SK-N-SH treated with all-trans-retinoic acid at 6 μM for 48 hours (cell line): ENCODE results near the gene ACIN1.
A peak's percentile ranks its signal among the peaks of the same experiment; 100 is the strongest.

Experiments
- ATAC-seq: fragments of 200-7000 bp; cut with Tn5 transposase; 3 replicates; pipeline ENCODE4 v1.9.1; 2020; ENCODE audit warnings: mild to moderate bottlenecking, moderate library complexity
- ARNTL ChIP-seq: fragments of 450-650 bp; formaldehyde crosslinking; IDR thresholded peaks from 2 replicates; pipeline ENCODE4 v1.5.0; 2020; ENCODE audit warnings: low read depth, mild to moderate bottlenecking, moderate library complexity, borderline replicate concordance
- BACH2 ChIP-seq: fragments of 250-450 bp; sonication (Bioruptor Pico); IDR thresholded peaks from 2 replicates; pipeline ENCODE4 v1.9.0; 2021; ENCODE audit warnings: mild to moderate bottlenecking, borderline replicate concordance
- CSDC2 ChIP-seq: fragments of 250-450 bp; sonication (Bioruptor Pico); IDR thresholded peaks from 2 replicates; pipeline ENCODE4 v1.5.0; 2020; ENCODE audit warnings: mild to moderate bottlenecking, moderate library complexity
- CSRNP3 ChIP-seq: fragments of 250-450 bp; sonication (Bioruptor Pico); IDR thresholded peaks from 2 replicates; pipeline ENCODE4 v1.5.1; 2021; ENCODE audit warnings: mild to moderate bottlenecking, moderate library complexity
- ESRRG ChIP-seq: fragments of 250-450 bp; sonication (Bioruptor Pico); IDR thresholded peaks from 2 replicates; pipeline ENCODE4 v1.6.1; 2021; ENCODE audit warnings: mild to moderate bottlenecking
- GLIS3 ChIP-seq: fragments of 250-450 bp; sonication (Bioruptor Pico); IDR thresholded peaks from 2 replicates; pipeline ENCODE4 v1.5.0; 2020; ENCODE audit warnings: mild to moderate bottlenecking, moderate library complexity
- ISL1 ChIP-seq: fragments of 250-450 bp; sonication (Bioruptor Pico); IDR thresholded peaks from 2 replicates; pipeline ENCODE4 v2.1.2; 2022; ENCODE audit warnings: mild to moderate bottlenecking, moderate library complexity
- OSR1 ChIP-seq: fragments of 250-450 bp; sonication (Bioruptor Pico); IDR thresholded peaks from 2 replicates; pipeline ENCODE4 v1.8.0; 2022; ENCODE audit warnings: moderate library complexity, mild to moderate bottlenecking, inconsistent platforms
- PPARA ChIP-seq: fragments of 250-450 bp; sonication (Bioruptor Pico); IDR thresholded peaks from 2 replicates; pipeline ENCODE4 v1.5.0; 2020; ENCODE audit warnings: mild to moderate bottlenecking, borderline replicate concordance
- RARB ChIP-seq: fragments of 250-450 bp; sonication (Bioruptor Pico); IDR thresholded peaks from 2 replicates; pipeline ENCODE4 v1.8.0; 2021; ENCODE audit warnings: mild to moderate bottlenecking, moderate library complexity
- SNAI2 ChIP-seq: fragments of 250-450 bp; sonication (Bioruptor Pico); IDR thresholded peaks from 2 replicates; pipeline ENCODE4 v1.5.0; 2020; ENCODE audit warnings: mild to moderate bottlenecking, moderate library complexity
- TCF4 ChIP-seq: fragments of 250-450 bp; sonication (Bioruptor Pico); IDR thresholded peaks from 2 replicates; pipeline ENCODE4 v1.8.0; 2021; ENCODE audit warnings: mild to moderate bottlenecking, moderate library complexity, borderline replicate concordance
- TOX ChIP-seq: fragments of 250-450 bp; sonication (Bioruptor Pico); IDR thresholded peaks from 2 replicates; pipeline ENCODE4 v1.8.0; 2021; ENCODE audit warnings: mild to moderate bottlenecking, moderate library complexity, borderline replicate concordance
- TSHZ2 ChIP-seq: fragments of 250-450 bp; sonication (Bioruptor Pico); IDR thresholded peaks from 2 replicates; pipeline ENCODE4 v1.5.0; 2020; ENCODE audit warnings: mild to moderate bottlenecking, moderate library complexity
- ZC3H10 ChIP-seq: fragments of 250-450 bp; sonication (Bioruptor Pico); IDR thresholded peaks from 2 replicates; pipeline ENCODE4 v1.5.1; 2021; ENCODE audit warnings: mild to moderate bottlenecking, moderate library complexity
- ZFP3 ChIP-seq: fragments of 250-450 bp; sonication (Bioruptor Pico); IDR thresholded peaks from 2 replicates; pipeline ENCODE4 v1.5.0; 2020; ENCODE audit warnings: mild to moderate bottlenecking, moderate library complexity
- ZNF565 ChIP-seq: fragments of 450-650 bp; formaldehyde crosslinking; conservative IDR thresholded peaks from 2 replicates; pipeline ENCODE4 v1.5.0; 2020; ENCODE audit warnings: low read depth, mild to moderate bottlenecking, moderate library complexity
- ZNF70 ChIP-seq: fragments of 450-650 bp; formaldehyde crosslinking; IDR thresholded peaks from 2 replicates; pipeline ENCODE4 v1.5.0; 2020; ENCODE audit warnings: mild to moderate bottlenecking, moderate library complexity
- ZNF8 ChIP-seq: fragments of 450-650 bp; formaldehyde crosslinking; IDR thresholded peaks from 2 replicates; pipeline ENCODE4 v1.5.0; 2020; ENCODE audit warnings: mild to moderate bottlenecking, moderate library complexity
- TF ChIP-seq, protein P1 (sequence below): fragments of 250-450 bp; sonication (Bioruptor Pico); IDR thresholded peaks from 2 replicates; pipeline ENCODE4 v1.5.1; 2020; ENCODE audit warnings: low read depth, mild to moderate bottlenecking, moderate library complexity
- TF ChIP-seq, protein P2 (sequence below): fragments of 250-450 bp; sonication (Bioruptor Pico); IDR thresholded peaks from 2 replicates; pipeline ENCODE4 v1.8.0; 2021; ENCODE audit warnings: low read depth, mild to moderate bottlenecking, moderate library complexity, borderline replicate concordance

ACIN1 gene

DNA sequence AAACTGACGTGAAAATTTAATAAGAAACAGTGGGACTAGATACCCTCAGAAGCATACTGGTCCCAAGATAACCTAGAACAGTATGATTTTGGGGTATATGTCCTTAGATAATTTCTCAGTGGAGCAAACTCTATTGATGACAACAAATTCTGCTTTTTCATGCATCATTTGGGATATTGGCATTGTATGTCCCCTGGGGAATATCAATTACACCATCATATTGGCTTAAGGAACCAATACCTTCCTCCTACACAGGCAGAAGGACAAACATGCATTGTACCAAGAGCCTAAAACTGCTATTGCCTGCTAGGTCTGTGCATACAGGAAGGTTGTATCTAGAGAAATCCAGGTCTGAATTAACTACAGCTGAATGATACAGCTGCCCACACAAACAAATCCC, 20.0 kb downstream of the ACIN1 start:
- TF ChIP-seq ZC3H10 (CRISPR knock-in tag) = no peak
- no peak for TF ChIP-seq ISL1
- no peak for TF ChIP-seq SNAI2
- TF ChIP-seq ESRRG (CRISPR knock-in tag) = no peak
- TF ChIP-seq, protein P1, sequence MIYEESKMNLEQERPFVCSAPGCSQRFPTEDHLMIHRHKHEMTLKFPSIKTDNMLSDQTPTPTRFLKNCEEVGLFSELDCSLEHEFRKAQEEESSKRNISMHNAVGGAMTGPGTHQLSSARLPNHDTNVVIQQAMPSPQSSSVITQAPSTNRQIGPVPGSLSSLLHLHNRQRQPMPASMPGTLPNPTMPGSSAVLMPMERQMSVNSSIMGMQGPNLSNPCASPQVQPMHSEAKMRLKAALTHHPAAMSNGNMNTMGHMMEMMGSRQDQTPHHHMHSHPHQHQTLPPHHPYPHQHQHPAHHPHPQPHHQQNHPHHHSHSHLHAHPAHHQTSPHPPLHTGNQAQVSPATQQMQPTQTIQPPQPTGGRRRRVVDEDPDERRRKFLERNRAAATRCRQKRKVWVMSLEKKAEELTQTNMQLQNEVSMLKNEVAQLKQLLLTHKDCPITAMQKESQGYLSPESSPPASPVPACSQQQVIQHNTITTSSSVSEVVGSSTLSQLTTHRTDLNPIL (CRISPR knock-in tag) = no peak
- TF ChIP-seq ARNTL (CRISPR knock-in tag) = no peak
- TF ChIP-seq TOX (CRISPR knock-in tag) = no peak
- TF ChIP-seq ZNF565 (CRISPR knock-in tag) = no peak
- TF ChIP-seq TCF4 = no peak
- no peak for TF ChIP-seq CSDC2
- ATAC-seq = no peak

DNA sequence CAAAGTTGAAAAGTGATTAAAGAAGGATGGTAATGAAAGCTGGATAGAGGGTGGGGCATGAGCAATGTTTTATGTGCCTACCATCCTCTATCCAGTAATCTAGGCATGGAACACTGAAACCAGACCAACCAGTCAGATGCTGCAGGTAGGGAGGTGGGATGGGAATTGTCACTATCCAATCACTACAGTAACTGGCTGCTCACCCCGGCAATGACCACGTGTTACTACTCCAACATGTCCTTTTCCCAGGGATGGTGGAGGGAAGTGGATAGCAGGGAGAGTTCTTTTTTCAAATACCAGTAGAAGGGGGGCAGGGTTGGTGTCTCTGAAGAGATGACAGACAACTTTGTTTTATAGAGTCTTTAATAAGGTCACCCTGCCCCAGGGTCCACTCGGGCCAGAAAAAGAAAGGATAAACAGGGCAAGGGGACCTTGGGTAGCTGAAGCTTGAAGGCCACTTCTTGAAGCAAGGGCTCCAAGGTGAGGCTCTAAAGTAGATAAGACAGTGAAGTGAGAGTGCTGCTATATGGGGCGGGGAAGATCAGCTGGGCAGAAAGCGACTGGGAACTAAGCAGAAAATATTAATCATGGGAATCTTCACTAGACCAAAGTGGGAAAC, 22.9 kb downstream of the ACIN1 start:
- TF ChIP-seq ARNTL (CRISPR knock-in tag) = no peak
- no peak for TF ChIP-seq BACH2 (CRISPR knock-in tag)
- TF ChIP-seq, protein P2, sequence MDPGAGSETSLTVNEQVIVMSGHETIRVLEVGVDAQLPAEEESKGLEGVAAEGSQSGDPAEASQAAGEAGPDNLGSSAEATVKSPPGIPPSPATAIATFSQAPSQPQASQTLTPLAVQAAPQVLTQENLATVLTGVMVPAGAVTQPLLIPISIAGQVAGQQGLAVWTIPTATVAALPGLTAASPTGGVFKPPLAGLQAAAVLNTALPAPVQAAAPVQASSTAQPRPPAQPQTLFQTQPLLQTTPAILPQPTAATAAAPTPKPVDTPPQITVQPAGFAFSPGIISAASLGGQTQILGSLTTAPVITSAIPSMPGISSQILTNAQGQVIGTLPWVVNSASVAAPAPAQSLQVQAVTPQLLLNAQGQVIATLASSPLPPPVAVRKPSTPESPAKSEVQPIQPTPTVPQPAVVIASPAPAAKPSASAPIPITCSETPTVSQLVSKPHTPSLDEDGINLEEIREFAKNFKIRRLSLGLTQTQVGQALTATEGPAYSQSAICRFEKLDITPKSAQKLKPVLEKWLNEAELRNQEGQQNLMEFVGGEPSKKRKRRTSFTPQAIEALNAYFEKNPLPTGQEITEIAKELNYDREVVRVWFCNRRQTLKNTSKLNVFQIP (CRISPR knock-in tag) = no peak
- no peak for TF ChIP-seq ZFP3

DNA sequence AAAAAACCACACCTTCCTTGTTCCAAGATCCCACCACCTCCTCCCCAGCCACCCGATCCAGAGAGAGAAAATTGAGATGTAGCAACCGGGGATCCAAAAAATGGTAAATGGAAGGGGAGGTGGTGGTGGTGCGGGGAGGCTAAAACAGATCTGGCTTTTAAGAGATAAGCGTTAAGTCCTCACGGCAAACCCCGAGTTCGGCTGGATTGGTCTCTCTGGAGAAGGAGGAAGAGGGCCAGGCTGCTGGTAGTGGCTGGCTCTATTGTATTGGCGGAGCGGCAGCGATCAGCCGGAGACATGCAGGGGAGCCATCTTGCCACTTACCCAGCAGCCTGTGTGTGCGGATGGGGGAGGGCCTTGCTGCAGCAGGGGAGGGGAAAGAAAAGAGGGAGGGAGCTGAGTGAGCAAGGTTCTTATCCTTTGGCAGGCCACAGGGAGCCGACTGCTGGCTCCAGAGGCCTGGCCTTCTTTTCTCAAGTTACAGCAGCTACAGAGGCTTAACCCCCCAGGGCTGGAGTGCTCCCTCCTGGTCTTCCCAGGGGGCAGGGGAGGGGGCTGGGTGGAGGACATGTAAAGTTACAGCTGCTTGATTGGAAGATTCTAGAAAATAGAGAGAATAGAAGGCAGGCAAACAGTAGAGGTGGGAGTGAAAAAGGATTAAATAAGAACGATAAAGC, 23.6 kb downstream of the ACIN1 start:
- ATAC-seq = peak; percentile 96
- TF ChIP-seq CSRNP3 (CRISPR knock-in tag) (no peak), ZNF565 (CRISPR knock-in tag) (peak; percentile 78)
- TF ChIP-seq, protein P2 (CRISPR knock-in tag) = no peak

More for the DNA sequence above, 22.9 kb downstream of the ACIN1 start:
- peak; percentile 10 for ATAC-seq

GRCh38 chr14:23070262-23071129, 24.4 kb downstream of the ACIN1 start:
- TF ChIP-seq ZNF565 (CRISPR knock-in tag) (no peak), PPARA (CRISPR knock-in tag) (no peak), CSDC2 (no peak), OSR1 (CRISPR knock-in tag) (no peak), TCF4 (no peak), ISL1 (no peak), TOX (CRISPR knock-in tag) (no peak), ZNF8 (CRISPR knock-in tag) (no peak), ZNF70 (CRISPR knock-in tag) (no peak), GLIS3 (no peak), ZC3H10 (CRISPR knock-in tag) (no peak), ARNTL (CRISPR knock-in tag) (no peak), ESRRG (CRISPR knock-in tag) (no peak), TSHZ2 (CRISPR knock-in tag) (no peak), RARB (no peak), SNAI2 (no peak), BACH2 (CRISPR knock-in tag) (no peak)
- TF ChIP-seq, protein P2 (CRISPR knock-in tag) = no peak
- no peak for ATAC-seq
